Neural cell (in vitro differentiated cells): ENCODE measurements around the gene KRTAP10-11. TPM values are rescaled to one million over a fixed set of nuclear protein-coding genes. Genes with fewer than 3 reads are reported as not detected.

Experiments used
- H2AFZ ChIP-seq: fragments of 200-600, 300-800 bp; sonication (generic), shearing (Covaris generic); 2 replicates; pipeline ENCODE4 v1.6.0; 2014; ENCODE audit warnings: low read depth, mild to moderate bottlenecking, antibody characterized with exemption, low read length, moderate library complexity
- H3F3A ChIP-seq: fragments of 200-600 bp; shearing (Covaris generic); 2 replicates; pipeline ENCODE4 v1.6.1; 2016; ENCODE audit warnings: mild to moderate bottlenecking, moderate library complexity, mixed read lengths, antibody characterized with exemption, low read length; ENCODE audit not compliant: insufficient read depth, poor library complexity, severe bottlenecking
- H3K27ac ChIP-seq: fragments of 200-600, 300-800 bp; sonication (generic), shearing (Covaris generic); 2 replicates; pipeline ENCODE4 v1.5.1; 2014; ENCODE audit warnings: mild to moderate bottlenecking, low read length, moderate library complexity
- H3K27me3 ChIP-seq: fragments of 300-800, 200-600 bp; sonication (generic), shearing (Covaris generic); 2 replicates; pipeline ENCODE4 v1.6.0; 2014; ENCODE audit warnings: mild to moderate bottlenecking, low read depth, low read length, moderate library complexity; ENCODE audit not compliant: insufficient read depth
- H3K36me3 ChIP-seq: fragments of 300-800, 200-600 bp; sonication (generic), shearing (Covaris generic); 2 replicates; pipeline ENCODE4 v1.5.1; 2014; ENCODE audit warnings: mild to moderate bottlenecking, antibody characterized with exemption, low read length, moderate library complexity; ENCODE audit not compliant: insufficient read depth
- H3K4me2 ChIP-seq: fragments of 300-800, 200-600 bp; sonication (generic), shearing (Covaris generic); 2 replicates; pipeline ENCODE4 v1.6.0; 2014; ENCODE audit warnings: mild to moderate bottlenecking, low read length
- H3K4me3 ChIP-seq: fragments of 300-800, 200-600 bp; sonication (generic), shearing (Covaris generic); 2 replicates; pipeline ENCODE4 v1.5.1; 2014; ENCODE audit warnings: mild to moderate bottlenecking, low read length, moderate library complexity
- H3K79me2 ChIP-seq: fragments of 200-600 bp; shearing (Covaris generic); replicated peaks from 2 replicates; pipeline ENCODE4 v1.6.0; 2014; ENCODE audit warnings: mild to moderate bottlenecking, low read length, moderate library complexity; ENCODE audit not compliant: insufficient read depth
- H3K9ac ChIP-seq: fragments of 300-800, 200-600 bp; sonication (generic), shearing (Covaris generic); 2 replicates; pipeline ENCODE4 v1.6.1; 2016; ENCODE audit warnings: mild to moderate bottlenecking, low read length, mixed read lengths
- H3K9me2 ChIP-seq: fragments of 200-600 bp; shearing (Covaris generic); 2 replicates; pipeline ENCODE4 v1.6.1; 2016; ENCODE audit warnings: mild to moderate bottlenecking, low read length, mixed read lengths; ENCODE audit not compliant: insufficient read depth
- H3K9me3 ChIP-seq: fragments of 200-600, 300-800 bp; sonication (generic), shearing (Covaris generic); 2 replicates; pipeline ENCODE4 v1.6.1; 2016; ENCODE audit warnings: mild to moderate bottlenecking, mixed run types, low read length, moderate library complexity, mixed read lengths
- H4K20me1 ChIP-seq: fragments of 200-600 bp; shearing (Covaris generic); 2 replicates; pipeline ENCODE4 v1.6.1; 2016; ENCODE audit warnings: mild to moderate bottlenecking, mixed run types; ENCODE audit not compliant: insufficient read depth
- CTCF ChIP-seq: fragments of 450-650 bp; IDR thresholded peaks from 2 replicates; pipeline ENCODE4 v1.5.1; 2014; ENCODE audit warnings: antibody characterized with exemption, mild to moderate bottlenecking, moderate library complexity; ENCODE audit not compliant: poor library complexity, severe bottlenecking
- EP300 ChIP-seq: fragments of 450-650 bp; conservative IDR thresholded peaks from 2 replicates; pipeline ENCODE4 v1.6.1; 2014; ENCODE audit warnings: antibody characterized with exemption, mild to moderate bottlenecking, moderate library complexity; ENCODE audit not compliant: poor library complexity, severe bottlenecking
- EZH2 ChIP-seq: fragments of 200-600, 300-800 bp; shearing (Covaris generic), sonication (generic); IDR thresholded peaks from 2 replicates; pipeline ENCODE4 v1.6.1; 2014; ENCODE audit warnings: antibody characterized with exemption, low read length, borderline replicate concordance, mild to moderate bottlenecking; ENCODE audit not compliant: insufficient read depth, poor library complexity, severe bottlenecking
- MXI1 ChIP-seq: fragments of 450-650 bp; conservative IDR thresholded peaks from 2 replicates; pipeline ENCODE4 v1.6.1; 2014; ENCODE audit warnings: antibody characterized with exemption, mild to moderate bottlenecking; ENCODE audit not compliant: poor library complexity, severe bottlenecking
- POLR2AphosphoS5 ChIP-seq: IDR thresholded peaks from 2 replicates; pipeline ENCODE4 v1.6.1; 2012
- RAD21 ChIP-seq: fragments of 450-650 bp; conservative IDR thresholded peaks from 2 replicates; pipeline ENCODE4 v1.6.1; 2014; ENCODE audit warnings: antibody characterized with exemption, mild to moderate bottlenecking, moderate library complexity
- SMC3 ChIP-seq: fragments of 450-650 bp; conservative IDR thresholded peaks from 2 replicates; pipeline ENCODE4 v1.6.1; 2014; ENCODE audit warnings: antibody characterized with exemption, mild to moderate bottlenecking, moderate library complexity; ENCODE audit not compliant: poor library complexity
- TAF1 ChIP-seq: IDR thresholded peaks from 2 replicates; pipeline ENCODE4 v1.6.1; 2012; ENCODE audit warnings: low read depth
- polyA plus RNA-seq: library from polyadenylated mRNA; depleted of rRNA; stranded (reverse); fragments of >200 nt; gene quantifications from 2 replicates; pipeline ENCODE4 v1.2.3, GENCODE V29; 2014
- TF ChIP-seq, protein P1 (sequence below): IDR thresholded peaks from 2 replicates; pipeline ENCODE4 v1.6.1; 2012; ENCODE audit warnings: borderline replicate concordance

The KRTAP10-11 gene
- polyA plus RNA-seq, 1 donor from 2014 or later: not detected

GRCh38 chr21:44628707-44629391 is 17.4 kb upstream of the KRTAP10-11 start:
- H3K4me2 ChIP-seq: no peak overlapping the region
- no peak overlapping the region for H3K27ac ChIP-seq
- H3F3A ChIP-seq: no peaks in the 10 kb centered on the region
- TF ChIP-seq RAD21: no peak
- no peak for TF ChIP-seq EZH2
- no peak for TF ChIP-seq POLR2AphosphoS5
- TF ChIP-seq, protein P1, sequence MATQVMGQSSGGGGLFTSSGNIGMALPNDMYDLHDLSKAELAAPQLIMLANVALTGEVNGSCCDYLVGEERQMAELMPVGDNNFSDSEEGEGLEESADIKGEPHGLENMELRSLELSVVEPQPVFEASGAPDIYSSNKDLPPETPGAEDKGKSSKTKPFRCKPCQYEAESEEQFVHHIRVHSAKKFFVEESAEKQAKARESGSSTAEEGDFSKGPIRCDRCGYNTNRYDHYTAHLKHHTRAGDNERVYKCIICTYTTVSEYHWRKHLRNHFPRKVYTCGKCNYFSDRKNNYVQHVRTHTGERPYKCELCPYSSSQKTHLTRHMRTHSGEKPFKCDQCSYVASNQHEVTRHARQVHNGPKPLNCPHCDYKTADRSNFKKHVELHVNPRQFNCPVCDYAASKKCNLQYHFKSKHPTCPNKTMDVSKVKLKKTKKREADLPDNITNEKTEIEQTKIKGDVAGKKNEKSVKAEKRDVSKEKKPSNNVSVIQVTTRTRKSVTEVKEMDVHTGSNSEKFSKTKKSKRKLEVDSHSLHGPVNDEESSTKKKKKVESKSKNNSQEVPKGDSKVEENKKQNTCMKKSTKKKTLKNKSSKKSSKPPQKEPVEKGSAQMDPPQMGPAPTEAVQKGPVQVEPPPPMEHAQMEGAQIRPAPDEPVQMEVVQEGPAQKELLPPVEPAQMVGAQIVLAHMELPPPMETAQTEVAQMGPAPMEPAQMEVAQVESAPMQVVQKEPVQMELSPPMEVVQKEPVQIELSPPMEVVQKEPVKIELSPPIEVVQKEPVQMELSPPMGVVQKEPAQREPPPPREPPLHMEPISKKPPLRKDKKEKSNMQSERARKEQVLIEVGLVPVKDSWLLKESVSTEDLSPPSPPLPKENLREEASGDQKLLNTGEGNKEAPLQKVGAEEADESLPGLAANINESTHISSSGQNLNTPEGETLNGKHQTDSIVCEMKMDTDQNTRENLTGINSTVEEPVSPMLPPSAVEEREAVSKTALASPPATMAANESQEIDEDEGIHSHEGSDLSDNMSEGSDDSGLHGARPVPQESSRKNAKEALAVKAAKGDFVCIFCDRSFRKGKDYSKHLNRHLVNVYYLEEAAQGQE: no peak
- no peak for TF ChIP-seq SMC3
- no peak for TF ChIP-seq TAF1
- TF ChIP-seq CTCF: no peak
- no peak for TF ChIP-seq MXI1
- TF ChIP-seq EP300: no peak
- no peak overlapping the region for H3K9ac ChIP-seq
- H3K9me2 ChIP-seq: no peaks in the 10 kb centered on the region
- H3K27me3 ChIP-seq: no peaks in the 10 kb centered on the region
- H4K20me1 ChIP-seq: no peaks in the 10 kb centered on the region
- H3K4me3 ChIP-seq: no peak overlapping the region
- no peak overlapping the region for H2AFZ ChIP-seq
- no peaks in the 10 kb centered on the region for H3K36me3 ChIP-seq
- H3K79me2 ChIP-seq: no peaks in the 10 kb centered on the region
- peaks cover 7% of the 10 kb centered on the region for H3K9me3 ChIP-seq

DNA sequence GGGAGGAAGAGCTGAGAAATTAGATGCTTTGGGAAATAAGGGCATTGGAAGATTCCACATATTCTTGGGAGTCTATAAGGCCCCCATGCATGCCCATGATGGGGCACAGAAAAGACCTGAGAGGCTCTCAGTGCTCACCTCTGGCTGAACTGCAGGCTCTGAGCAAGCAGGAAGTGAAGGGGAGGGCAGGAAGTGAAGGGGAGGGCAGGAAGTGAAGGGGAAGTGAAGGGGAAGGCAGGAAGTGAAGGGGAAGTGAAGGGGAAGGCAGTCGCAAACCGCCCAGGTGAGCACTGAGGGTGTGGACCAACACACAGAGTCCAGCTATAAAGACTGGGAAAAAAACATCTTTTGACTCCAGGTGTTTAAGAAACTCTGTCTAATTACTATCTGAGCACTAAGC is 15.8 kb upstream of the KRTAP10-11 start:
- Histone ChIP-seq H3K9ac (no peak overlapping the region), H3K9me3 (peaks cover 4% of the 10 kb centered on the region), H3K27ac (no peak overlapping the region), H3F3A (no peaks in the 10 kb centered on the region), H3K27me3 (no peaks in the 10 kb centered on the region), H3K4me2 (no peak overlapping the region), H4K20me1 (no peaks in the 10 kb centered on the region), H3K9me2 (no peaks in the 10 kb centered on the region), H3K79me2 (no peaks in the 10 kb centered on the region), H3K36me3 (no peaks in the 10 kb centered on the region), H3K4me3 (no peak overlapping the region), H2AFZ (no peak overlapping the region)
- TF ChIP-seq RAD21 (no peak), EP300 (no peak), CTCF (no peak)
